Omental fat pad (tissue), 4 donors: ENCODE measurements around the gene DMXL2. TPM values are rescaled to one million over a fixed set of nuclear protein-coding genes. Genes with fewer than 3 reads are reported as not detected.

ENCODE experiments used
- ATAC-seq: fragments of 150-250 bp; one replicate; pipeline ENCODE4 v1.9.1; 2016; ENCODE audit warnings: mild to moderate bottlenecking, moderate library complexity; ENCODE audit not compliant: low FRiP score
- DNase-seq: peaks from one replicate; pipeline ENCODE4 v3.0.0-alpha.2; 2019; ENCODE audit warnings: low spot score
- CTCF ChIP-seq, 3 donors: fragments of 450-650 bp; IDR thresholded peaks; one replicate each; pipeline ENCODE4 v1.5.1; 2016 to 2017; ENCODE audit warnings: antibody characterized with exemption in 3 of 3, mild to moderate bottlenecking in 3 of 3, moderate library complexity in 2 of 3
- total RNA-seq, 4 donors: library from RNA; depleted of rRNA; stranded (reverse); fragments of >200 nt; gene quantifications; one replicate each; pipeline ENCODE4 v1.1.0, GENCODE V29; 2016

DMXL2 gene
- total RNA-seq, 4 donors from 2014 or later = 47.5 to 77.2 (median 54.5) TPM

GRCh38 chr15:51414256-51414860, 208.2 kb downstream of the DMXL2 start:
- ATAC-seq (no peak), DNase-seq (no peak)
- no peak for TF ChIP-seq CTCF (IDR thresholded peaks at IDR 0.05)

- ATAC-seq (no peak), DNase-seq (no peak)
- no peak for TF ChIP-seq CTCF (IDR thresholded peaks at IDR 0.05)
Measured at GRCh38 chr15:51405693-51406523, 216.7 kb downstream of the DMXL2 start.

GRCh38 chr15:51403946-51404695, 218.4 kb downstream of the DMXL2 start:
- ATAC-seq = no peak
- TF ChIP-seq CTCF (IDR thresholded peaks at IDR 0.05) = no peak
- DNase-seq = no peak

GRCh38 chr15:51403072-51403878, 219.3 kb downstream of the DMXL2 start:
- no peak for ATAC-seq

GRCh38 chr15:51401872-51402517, 220.6 kb downstream of the DMXL2 start:
- DNase-seq = no peak
- ATAC-seq = no peak
- TF ChIP-seq CTCF (IDR thresholded peaks at IDR 0.05) = no peak

More at GRCh38 chr15:51403072-51403878, 219.3 kb downstream of the DMXL2 start:
- no peak for TF ChIP-seq CTCF (IDR thresholded peaks at IDR 0.05)
- DNase-seq = no peak
